ENCODE results near the gene RNF212.

DNA sequence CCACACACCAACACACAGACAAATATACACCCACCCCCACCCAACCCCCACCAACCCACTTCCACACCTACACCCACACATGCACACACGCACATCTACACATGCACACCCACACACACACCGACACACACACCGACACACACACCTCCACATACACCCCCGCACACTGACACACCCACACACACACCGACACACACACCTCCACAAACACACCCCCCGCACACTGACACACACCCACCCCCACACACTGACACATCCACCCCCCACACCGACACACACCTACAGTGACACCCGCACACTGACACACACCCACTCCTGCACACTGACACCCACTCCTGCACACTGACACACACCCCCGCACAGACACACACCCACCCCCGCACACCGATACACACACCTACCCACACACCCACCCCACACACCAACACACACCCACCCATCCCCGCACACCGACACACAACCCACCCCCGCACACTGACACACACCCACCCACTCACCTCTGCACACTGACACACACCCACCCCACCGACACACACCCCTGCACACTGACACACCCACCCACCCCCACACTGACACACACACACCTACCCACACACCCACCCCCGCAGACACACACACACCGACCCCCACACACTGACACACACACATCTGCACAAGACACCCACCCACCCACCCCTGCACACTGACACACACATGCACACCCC is 70.9 kb downstream of the RNF212 start:
- TF ChIP-seq, protein P1, sequence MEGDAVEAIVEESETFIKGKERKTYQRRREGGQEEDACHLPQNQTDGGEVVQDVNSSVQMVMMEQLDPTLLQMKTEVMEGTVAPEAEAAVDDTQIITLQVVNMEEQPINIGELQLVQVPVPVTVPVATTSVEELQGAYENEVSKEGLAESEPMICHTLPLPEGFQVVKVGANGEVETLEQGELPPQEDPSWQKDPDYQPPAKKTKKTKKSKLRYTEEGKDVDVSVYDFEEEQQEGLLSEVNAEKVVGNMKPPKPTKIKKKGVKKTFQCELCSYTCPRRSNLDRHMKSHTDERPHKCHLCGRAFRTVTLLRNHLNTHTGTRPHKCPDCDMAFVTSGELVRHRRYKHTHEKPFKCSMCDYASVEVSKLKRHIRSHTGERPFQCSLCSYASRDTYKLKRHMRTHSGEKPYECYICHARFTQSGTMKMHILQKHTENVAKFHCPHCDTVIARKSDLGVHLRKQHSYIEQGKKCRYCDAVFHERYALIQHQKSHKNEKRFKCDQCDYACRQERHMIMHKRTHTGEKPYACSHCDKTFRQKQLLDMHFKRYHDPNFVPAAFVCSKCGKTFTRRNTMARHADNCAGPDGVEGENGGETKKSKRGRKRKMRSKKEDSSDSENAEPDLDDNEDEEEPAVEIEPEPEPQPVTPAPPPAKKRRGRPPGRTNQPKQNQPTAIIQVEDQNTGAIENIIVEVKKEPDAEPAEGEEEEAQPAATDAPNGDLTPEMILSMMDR (IDR thresholded peaks at IDR 0.05): no peak
- TF ChIP-seq POLR2A (IDR thresholded peaks at IDR 0.05): no peak

All from thyroid gland (tissue), 4 donors.